ENCODE measurements around the gene GUCY1B1.
A peak's percentile ranks its signal among the peaks of the same experiment; 100 is the strongest.
"Not testable (repeated sequence)": the region's sequence is repeated elsewhere in the genome, so short reads cannot be mapped to it uniquely, and the experiment has no call there.

The GUCY1B1 gene

DNA sequence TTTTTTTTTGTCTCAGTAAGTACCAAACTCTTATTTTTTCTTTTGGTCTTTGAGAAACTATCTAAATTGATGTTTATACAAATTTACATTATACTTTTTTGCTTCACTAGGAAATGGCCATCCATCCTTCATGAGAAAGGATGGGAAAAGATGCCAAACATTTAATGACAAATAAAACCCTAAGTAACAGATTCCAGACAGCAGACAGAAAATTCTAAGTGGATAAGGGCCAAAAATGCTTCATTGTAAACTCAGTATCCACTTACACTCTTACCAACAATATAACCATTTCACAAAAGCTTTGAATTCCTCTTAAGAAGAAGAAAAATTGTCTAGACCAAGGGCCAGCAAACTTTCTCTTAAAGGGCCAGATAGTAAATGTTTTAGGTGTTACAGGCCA lies 3.5 kb downstream of the GUCY1B1 start:
- DNase-seq (ENCODE audit: low spot score) = no peak

DNA sequence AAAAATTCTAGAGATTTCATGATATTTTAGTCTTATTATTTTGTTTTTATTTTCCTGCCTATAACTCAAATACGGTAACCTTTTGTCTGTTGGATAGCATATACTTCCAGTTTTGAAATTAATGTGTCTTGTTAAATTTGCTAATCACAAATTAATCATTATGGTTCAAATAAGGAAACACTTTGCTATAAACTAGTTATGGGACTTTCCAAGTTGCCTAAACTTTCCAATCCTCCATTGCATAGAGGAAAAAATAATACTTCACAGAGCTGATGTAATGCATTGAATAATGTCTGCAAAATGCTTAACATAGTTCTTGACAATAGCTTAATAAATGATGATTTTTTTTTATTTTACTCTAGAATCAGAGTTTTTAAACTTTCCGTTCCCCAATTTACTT lies 4.7 kb downstream of the GUCY1B1 start:
- DNase-seq (ENCODE audit: low spot score) = no peak

DNA sequence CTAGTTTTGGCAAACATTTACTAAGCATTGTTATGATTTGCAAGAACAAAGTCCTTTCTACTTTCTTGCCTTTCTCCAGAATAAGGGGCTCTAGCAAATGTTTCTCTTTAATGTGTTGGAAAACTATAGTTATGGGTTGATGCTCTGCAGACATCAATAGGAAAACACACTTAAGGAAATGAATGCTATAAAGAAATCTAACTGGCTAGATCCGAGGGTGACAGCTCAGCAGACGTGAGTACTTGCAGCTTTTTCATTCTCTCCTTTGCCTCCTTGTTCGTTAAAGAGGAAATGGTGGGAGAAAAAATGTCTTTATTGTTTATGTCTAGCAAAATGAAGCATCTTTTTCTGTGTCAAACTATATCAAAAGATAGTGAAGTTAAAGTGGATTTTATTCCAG lies 6.3 kb downstream of the GUCY1B1 start:
- DNase-seq (ENCODE audit: low spot score) = no peak

GRCh38 chr4:155766622-155767021 lies 7.8 kb downstream of the GUCY1B1 start:
- no peak for DNase-seq (ENCODE audit: low spot score)

GRCh38 chr4:155768370-155768769 lies 9.5 kb downstream of the GUCY1B1 start:
- DNase-seq (ENCODE audit: low spot score) = no peak

DNA sequence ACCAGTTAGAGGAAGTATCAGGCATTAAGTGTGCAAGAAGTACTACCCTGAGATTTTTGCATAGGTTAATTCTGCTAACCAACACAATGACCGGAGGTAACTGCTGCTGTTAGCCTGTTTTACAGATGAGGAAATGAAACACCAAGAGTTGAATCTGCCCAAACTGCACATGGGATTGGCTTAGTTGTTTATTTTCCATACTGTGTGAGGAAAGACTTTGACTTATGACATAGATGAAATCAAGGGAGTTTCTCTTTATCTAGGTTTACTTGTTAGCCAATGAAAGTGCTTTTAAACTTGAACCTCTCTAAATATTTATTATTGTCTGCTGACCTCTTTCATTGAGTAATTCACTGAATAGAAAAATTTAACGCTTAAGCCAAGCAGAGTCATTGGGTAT lies 10.3 kb downstream of the GUCY1B1 start:
- DNase-seq (ENCODE audit: low spot score) = no peak

DNA sequence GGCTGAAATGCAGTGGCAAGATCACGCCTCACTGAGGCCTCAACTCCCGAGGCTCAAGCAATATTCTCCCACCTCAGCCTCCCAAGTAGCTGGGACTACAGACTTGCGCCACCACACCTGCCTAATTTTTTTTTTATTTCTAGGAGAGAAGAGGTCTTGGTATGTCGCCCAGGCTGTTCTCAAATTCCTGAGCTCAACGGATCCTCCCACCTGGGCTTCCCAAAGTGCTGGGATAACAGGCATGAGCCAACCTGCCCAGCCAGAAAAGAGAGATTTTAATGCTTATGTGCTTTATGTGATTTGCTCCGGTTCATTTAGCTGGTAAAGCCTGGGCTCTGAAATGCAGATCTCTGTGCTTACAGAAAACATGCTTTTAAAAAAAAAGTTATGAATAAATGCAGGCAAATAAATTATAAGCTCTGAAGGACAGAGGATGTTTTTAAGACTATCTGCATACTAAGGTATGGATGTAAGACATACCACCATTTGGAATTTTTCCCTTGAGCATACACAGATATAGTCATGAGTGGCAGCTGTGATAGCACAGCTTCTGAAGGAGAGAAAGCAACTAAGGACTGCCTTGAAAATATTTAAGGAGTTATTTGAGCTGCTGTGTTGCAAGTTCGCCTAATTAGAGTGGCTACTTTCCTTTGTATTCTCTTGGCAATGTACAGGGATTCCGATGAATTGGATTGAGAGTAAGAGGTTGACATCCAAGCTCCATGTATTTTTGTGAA lies 13.8 kb downstream of the GUCY1B1 start:
- no peak for DNase-seq (ENCODE audit: low spot score)

- no peak for DNase-seq (ENCODE audit: low spot score)
Observed at GRCh38 chr4:155773196-155773800, 14.5 kb downstream of the GUCY1B1 start.

- no peak for DNase-seq (ENCODE audit: low spot score)
Observed at GRCh38 chr4:155774033-155774432, 15.2 kb downstream of the GUCY1B1 start.

GRCh38 chr4:155777971-155778735 lies 19.3 kb downstream of the GUCY1B1 start:
- DNase-seq (ENCODE audit: low spot score) = no peak

DNA sequence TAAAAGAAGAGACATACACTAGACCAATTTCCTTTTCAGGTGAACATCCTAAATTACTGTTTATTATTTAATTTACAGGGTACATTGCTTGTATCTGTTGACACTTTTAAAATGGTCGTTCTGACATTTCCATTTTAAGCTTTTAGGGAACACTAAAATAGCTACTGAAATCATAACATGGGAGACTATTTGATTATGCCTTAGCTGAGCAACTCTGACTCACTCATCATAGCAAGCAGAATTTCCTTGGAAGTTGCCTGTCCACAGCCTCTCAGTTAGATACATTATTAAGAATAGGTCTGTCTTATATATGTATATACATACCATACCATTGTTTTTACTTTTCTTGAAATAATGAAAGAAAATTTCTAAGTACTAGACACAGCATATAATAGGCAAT lies 22.0 kb downstream of the GUCY1B1 start:
- DNase-seq (ENCODE audit: low spot score) = no peak

- DNase-seq (ENCODE audit: low spot score) = no peak
Observed at GRCh38 chr4:155781249-155781831, 22.5 kb downstream of the GUCY1B1 start.

GRCh38 chr4:155784637-155785036 lies 25.8 kb downstream of the GUCY1B1 start:
- DNase-seq (ENCODE audit: low spot score) = no peak

DNA sequence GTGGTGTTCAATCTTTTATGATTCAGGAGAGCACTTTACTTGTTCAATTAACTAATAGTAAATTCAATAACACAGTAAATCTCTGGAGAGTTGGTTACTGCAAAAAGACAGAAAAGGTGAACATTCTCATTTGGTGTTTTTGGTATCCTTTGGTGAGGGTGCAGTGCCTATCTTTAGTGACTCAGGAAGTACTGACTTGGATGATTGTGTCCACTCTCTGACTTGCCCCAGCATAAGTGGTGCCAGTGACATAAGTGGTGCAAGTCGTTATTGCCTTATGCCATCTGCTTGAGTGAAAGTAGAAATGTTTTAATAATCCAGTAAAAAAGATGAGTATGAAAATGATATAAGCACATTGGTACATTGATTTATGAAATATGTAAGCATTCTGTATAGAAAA lies 27.0 kb downstream of the GUCY1B1 start:
- no peak for DNase-seq (ENCODE audit: low spot score)

DNA sequence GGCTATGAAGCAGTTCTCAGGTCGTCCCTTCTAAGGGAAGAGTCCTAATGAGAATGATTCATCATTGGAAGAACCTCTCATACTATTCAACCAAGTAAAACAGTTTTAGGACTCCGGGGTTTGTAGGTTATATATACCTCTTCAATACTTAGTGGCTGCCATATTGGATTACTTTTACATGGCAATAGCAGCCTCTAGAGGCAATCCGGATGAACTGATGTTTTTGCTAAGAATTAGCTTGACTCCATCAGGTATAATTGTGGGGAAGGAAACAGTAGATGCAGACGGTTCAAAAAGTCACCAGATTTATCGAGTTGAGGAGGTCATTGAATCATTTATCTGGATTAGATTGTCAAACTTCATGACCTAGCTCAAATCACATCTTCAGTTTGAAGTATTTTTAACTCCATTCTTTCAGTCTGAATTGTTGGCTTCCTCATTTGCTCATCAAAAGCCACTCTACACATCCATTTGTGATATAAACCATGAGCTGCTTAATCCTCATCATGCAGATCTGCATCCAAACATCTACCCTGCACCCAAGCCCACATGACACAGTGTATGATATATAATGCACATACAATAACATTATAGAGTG lies 28.4 kb downstream of the GUCY1B1 start:
- peak; percentile 6 for DNase-seq (ENCODE audit: low spot score)

GRCh38 chr4:155789391-155789790 lies 30.6 kb downstream of the GUCY1B1 start:
- DNase-seq (ENCODE audit: low spot score) = no peak

DNA sequence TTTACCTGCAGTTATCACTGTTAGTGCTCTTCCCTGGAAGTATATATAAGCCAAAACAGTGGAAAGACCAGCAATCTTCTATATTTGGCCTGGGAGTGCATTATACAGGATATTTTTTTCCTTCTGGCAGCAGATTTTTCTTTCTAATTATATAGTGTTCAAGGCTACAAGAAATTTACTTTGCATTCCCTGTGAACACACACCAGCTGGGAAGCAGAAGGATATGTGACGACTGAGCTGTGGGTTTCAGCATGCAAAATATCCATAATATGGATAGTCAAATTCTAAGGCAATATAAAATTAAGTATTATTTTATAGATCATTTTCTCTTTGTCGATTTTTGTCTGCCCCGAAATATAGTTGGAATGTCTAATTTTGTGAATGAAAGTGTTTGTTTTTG lies 31.2 kb downstream of the GUCY1B1 start:
- DNase-seq (ENCODE audit: low spot score) = no peak

DNA sequence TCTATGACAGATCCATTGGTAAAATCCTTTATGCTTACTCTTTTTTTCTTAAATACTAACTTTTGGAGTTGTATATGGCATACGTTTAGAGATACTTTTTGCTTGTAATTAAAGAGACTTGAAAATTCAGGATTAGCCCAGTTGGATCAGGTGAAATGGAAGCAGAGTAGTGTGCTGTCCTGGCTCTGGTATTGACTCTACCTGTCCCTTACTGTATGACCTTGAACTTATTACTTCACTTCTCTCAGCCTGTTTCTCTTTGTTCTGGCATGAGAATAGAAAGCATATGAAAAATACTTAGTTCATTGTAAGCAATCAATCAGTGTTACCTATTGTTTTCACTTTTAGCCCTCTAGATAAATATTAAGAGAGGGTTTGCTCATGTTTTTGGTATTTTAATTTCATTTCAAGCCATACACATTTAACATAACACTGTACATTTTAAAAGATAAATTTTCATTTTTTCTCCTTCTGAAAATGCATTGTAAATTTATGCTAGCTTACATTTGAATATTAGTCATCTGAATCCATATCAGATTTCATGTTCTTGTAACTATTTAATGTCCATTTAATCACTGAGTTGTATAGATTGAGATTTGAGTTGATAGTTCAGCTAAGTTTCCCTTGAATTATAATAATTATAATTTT lies 35.9 kb downstream of the GUCY1B1 start:
- DNase-seq (ENCODE audit: low spot score) = no peak

DNA sequence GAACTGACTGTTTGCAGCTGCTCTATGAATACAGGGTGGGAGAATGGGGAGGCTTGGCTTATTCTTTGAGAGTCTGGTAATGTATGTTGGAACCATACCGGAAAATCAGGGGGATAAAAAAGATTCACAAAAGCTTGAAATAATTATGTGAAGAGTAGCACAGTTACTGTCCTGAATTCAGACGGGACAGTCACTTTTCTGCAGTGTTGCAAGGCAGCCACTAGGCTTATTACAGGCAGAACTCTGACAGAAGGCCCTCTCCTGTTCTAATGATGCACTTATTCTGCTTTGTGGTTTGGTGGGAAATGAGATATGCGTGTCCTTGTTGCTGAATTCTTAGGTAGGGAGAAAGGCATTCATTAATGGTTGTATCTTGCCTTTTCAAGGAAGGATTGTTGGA lies 37.2 kb downstream of the GUCY1B1 start:
- DNase-seq (ENCODE audit: low spot score) = no peak

DNA sequence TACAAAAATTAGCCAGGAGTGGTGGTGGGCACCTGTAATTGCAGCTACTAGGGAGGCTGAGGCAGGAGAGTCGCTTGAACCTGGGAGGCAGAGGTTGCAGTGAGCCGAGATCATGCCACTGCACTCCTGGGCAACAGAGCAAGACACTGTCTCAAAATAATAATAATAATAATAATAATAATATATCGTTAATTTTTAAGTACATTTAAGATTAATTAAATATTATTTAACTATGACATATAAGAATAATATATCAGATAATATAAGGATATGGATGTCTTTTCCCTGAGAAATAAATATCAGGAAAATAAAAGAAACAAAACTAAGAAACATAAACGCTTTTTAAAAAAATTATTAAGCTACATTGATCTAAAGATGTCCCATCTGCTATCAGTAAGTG lies 38.8 kb downstream of the GUCY1B1 start:
- DNase-seq (ENCODE audit: low spot score) = not testable (repeated sequence)

GRCh38 chr4:155799116-155799793 lies 40.4 kb downstream of the GUCY1B1 start:
- no peak for DNase-seq (ENCODE audit: low spot score)

DNA sequence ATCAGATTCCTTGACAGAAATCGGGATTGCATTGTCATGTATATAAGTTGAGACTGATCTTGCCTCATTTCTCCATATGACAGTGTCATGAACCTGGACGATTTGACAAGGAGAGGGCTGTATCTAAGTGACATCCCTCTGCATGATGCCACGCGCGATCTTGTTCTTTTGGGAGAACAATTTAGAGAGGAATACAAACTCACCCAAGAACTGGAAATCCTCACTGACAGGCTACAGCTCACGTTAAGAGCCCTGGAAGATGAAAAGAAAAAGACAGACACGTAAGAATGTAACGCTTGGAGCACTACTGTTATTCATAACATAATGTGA lies 40.9 kb downstream of the GUCY1B1 start:
- DNase-seq (ENCODE audit: low spot score) = no peak

Measured in hematopoietic multipotent progenitor cell treated with erythropoietin and hydrocortisone succinate and interleukin-3 and kit ligand, for 15 days (in vitro differentiated cells).